GM10266 (cell line): ENCODE measurements around the gene ADSS2.

Source experiments
- DNase-seq: peaks from one replicate; pipeline ENCODE4 v3.0.0; 2012; ENCODE audit errors: extremely low spot score
- CTCF ChIP-seq: IDR thresholded peaks from 2 replicates; pipeline ENCODE4 v1.5.1; 2012; ENCODE audit warnings: mild to moderate bottlenecking, low read depth; ENCODE audit not compliant: control insufficient read depth, insufficient read depth; ENCODE audit errors: missing control alignments

The ADSS2 gene

GRCh38 chr1:244362476-244362875 lies 89.2 kb downstream of the ADSS2 start:
- no peak for TF ChIP-seq CTCF
- no peak for DNase-seq

GRCh38 chr1:244361764-244362473 lies 89.8 kb downstream of the ADSS2 start:
- no peak for TF ChIP-seq CTCF
- DNase-seq, result no peak
